Activated T-helper 1 cell treated with anti-CD3 and anti-CD28 coated beads, Interleukin-2, amount 50 U/mL, for 16 hours (primary cell): Measurements from ENCODE around the gene GAS1.

Source experiments
- DNase-seq, 2 donors: peaks; one replicate each; pipeline ENCODE4 v3.0.0-alpha.2; 2020; ENCODE audit warnings: low read depth in 1 of 2, low spot score in 1 of 2

The GAS1 gene

DNA sequence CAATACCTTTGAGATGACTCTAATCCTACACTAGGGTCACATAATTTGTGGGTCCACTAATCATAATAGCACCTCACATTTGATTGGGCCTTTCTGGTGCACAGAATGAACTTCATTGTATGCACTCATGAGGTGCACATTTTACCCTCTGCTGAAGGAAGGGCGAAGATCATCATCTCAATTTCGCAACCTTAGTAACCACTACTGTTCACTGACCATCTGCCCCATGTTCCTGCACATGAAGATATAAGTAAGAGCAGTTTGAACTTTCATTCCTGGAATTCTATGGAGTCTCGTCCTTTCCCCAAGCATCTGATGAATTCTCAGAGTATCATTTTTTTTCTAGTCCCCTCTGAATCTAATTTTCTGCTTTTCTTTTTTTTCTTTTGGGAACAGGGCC, 21.2 kb downstream of the GAS1 start:
- no peak for DNase-seq

DNA sequence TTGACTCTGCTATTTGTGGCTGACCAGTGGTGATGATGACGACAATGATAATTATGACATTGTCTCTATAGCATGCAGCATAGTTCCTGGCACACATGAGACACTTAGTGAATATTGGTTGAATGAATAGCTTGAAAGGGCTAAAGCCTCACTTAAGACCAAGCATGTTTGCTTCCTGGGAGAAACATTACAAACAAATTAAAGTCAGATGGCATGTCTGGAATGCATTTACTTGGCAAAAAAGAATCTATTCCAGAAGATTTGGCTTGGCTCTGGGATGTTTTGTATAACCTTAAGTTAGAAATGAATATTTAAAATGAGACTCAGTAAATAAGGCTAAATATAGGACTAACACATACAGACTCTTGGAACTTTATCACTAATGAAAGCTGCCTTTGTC, 21.6 kb downstream of the GAS1 start:
- no peak for DNase-seq

DNA sequence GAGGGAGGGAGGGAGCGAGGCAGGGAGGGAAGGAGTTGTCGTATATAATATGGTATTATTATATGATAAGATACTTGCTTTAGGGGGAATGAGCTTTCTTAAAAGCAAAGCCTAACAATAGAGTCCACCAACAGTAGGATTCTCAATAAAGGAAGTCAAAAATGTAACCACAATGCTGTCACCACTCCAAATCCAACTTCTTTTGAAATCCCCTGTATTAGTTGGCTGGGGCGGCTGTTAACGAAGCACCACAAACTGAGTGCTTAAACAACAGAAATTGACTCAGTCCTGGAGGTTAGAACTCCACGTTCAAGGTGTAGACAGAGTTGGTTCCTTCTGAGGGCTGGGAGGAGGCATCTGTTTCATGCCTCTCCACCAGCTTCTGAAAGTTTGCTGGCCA, 23.1 kb downstream of the GAS1 start:
- no peak for DNase-seq

DNA sequence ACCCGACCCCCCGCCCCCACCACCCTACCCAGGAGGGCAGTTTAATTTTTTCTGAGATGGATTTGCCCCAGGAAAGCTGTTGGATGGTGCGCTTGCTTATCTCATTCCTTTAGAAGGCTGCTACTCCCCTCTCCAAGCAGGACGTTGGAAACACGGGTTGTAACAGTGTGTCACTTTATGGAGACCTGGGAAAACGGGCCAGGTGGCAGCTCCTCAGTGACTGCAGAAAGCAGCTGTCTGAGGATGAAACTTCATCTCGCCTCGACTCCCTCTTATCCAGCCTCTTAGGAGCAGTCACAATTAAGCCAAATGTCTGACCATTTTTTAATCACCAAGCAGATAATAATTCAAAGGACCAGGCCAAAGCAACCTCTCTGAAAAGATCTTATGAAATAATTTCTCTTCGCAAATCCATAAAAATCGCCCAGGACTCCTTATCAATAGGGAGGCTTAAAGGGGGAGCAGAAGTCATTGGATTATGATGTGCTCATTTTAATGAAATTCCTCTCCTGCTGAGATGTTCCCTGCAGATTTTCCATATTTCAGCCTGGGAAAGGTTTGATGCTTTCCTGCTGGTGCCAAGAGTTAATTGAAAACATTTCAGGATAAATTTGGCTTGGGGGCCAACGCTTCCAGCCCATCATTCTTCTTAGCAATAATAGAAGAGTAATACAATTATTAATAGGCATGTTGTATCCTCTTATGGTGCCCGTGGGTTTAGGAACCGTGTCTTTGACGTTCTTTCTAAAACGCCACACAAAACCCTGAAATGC, 26.0 kb downstream of the GAS1 start:
- DNase-seq = no peak

DNA sequence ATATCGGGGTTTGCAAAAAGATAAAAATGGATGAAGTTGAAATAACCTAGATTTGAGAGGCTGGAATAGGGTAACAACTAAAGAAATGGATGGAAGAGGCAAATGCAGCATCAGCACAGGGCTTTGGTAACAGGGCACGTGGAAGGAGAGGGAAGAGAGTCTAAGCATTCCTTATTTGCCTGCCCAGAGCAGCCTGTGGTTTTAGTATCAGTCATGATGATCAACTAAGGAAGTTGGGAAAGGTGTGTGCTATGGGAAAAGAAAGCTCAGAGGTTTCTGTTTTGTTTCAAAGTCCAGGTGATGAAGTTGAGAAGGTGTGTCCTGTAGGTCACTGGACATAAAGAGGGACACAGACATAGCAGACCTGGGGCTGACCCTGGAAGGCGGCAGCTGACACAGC, 28.8 kb downstream of the GAS1 start:
- no peak for DNase-seq

DNA sequence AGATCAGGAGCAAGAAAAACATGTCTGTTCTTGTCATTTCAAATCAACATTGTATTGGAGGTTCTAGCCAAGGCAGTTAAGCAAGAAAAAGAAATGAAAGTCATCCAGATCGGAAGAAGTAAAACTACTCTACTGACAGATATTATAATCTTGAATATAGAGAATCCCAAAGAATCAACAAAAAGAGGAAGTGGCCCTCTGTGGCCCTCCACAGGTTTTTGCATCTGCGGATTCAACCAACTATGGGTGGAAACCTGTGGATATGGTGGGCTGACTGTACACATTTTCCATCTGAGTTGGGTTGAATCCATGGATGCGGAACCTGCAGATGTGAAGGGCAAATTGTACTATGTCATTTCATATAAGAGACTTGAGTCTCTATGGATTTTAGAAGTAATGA, 35.1 kb downstream of the GAS1 start:
- DNase-seq = no peak

DNA sequence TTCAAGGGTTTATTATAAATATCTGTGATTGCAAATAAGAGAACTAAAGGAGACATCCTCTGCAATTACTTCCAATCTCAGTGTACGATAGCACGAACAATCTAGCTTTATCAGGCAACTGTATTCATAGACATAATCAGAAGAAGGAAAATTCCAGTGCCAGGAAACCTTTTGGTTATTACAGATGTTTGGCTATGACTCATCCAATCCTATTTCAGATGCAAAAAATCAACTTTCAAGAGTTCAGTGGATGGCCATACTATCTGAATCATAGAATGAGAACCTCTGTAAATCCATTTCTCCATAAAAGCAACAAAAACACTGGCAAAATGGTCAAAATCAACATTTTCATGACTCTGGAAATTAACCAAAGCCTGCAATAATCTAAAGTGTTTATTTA, 37.9 kb downstream of the GAS1 start:
- DNase-seq = no peak

DNA sequence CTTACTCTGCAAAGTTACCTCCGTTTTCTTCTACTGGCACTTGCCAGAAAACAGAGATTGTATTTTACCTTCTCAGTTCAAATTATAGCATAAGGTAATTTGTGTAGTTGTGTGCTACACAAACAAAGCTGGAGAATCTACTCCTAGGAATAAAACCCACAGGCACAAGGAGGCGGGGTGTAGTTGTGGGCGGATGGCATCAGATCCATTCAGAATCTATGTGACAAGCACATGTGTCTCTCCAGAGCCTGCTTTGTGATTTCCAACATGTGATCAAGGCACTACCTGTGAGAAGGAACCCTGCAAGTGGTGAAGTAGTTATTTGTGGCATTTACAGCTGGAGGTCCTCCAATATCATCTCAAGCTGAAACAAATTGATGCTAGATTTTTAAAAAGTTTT, 39.0 kb downstream of the GAS1 start:
- DNase-seq = no peak

DNA sequence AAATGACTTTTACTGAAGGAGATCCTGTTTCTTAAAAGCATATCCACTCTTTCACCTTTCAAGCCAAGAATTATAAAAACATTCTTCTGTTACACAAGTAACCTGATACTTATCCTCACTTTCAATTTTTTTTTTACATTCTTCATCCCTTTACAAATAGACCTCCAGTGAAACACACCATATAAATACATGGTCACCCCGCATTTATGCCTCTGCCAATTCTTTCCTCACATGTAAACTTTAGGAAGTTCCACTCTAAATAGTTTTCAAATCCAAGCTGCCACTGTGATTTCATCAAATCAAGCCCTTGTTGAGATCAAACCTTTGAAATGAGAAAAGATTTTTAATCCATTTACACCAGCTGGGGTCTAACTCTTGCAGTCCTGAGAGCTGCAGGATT, 40.0 kb downstream of the GAS1 start:
- DNase-seq = no peak

DNA sequence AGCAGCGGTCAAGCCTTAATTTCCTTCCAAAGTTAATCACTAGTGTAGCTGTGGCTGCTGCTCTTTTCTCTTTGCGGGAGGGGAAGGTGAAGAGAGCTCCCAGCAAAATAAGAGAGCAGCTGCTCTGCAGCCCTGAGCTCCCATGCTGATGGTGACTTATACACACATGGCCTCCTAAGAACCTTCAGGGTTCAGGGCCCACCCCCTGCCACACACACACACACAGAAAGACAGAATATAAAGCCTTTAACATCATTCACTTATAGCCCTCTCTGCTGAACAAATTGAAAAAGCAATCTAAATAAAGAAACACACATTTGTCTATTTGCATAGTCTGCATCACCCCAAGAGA, 43.6 kb downstream of the GAS1 start:
- DNase-seq = no peak

DNA sequence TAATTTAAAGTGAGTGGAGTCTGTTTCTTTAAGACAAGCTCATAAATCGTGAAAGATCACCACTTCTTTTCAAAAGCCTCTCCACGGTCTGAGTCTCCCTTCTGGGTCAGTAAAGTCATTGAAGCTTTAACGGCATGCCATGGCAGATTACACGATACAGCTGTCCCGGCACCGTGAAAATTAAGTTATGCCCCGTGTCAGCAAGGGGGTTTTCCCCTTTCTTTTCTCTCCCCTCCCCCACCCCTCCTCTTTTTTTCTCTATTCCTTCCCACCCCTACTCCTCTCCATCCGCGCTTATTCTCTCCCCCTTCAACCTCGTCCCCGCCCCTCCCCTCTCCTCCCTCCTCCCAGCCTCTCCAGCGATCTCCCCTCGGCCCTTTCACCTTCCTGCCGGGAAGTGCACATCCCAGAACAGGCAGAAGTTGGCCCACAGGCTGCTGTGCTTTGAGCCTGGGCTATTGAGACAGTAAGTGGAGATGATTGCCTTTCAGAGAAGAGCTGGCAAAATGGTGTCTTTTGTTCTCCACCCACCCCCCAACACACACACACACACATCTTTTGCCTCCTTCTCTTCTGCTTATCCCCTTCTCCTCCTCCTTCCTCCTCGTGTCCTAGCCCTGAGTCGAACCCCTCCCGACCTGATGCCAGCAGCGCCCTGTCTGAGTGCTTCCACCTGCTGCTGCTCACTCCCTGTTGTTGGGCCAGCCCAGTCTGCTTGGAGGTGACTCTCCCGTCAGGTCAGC, 44.1 kb downstream of the GAS1 start:
- DNase-seq = no peak

DNA sequence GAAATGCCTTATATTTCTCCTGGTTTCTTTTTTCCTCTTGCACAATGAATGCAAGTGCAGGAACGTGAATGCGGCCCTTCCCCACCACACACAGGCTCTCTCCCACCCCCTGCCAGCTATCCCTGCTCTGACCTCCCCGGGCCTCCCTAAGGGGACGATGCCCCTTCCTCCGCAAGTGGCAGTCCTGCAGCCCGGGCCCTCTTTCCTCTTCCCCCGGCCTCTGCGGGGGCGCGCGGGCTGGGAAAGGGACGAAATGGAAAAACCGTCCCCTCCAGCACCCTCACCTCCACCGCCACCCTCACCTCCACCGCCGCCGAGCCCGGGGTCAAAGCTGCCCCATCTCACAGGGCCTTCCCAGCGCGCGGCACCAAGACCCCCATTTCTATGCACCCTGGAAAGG, 44.7 kb downstream of the GAS1 start:
- DNase-seq = no peak

DNA sequence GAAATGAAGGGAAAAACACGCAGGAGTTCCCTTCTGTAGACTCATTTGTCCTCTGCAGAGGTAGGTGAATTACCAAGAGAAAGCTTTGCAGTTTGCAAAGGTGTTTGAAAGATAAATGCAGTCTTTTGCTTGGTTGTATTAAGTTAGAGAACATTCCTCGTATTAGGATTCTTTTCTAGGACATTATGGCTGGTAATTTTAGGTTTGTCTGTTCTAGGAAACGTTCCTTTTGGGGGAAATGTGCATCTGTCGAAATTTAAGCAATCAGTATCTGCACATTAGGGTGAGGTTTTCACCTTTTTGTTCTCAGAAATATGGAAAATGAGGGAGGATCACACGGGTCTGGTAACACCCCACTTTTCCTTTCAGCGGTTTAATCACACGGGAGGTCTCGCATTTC, 45.1 kb downstream of the GAS1 start:
- DNase-seq = no peak

DNA sequence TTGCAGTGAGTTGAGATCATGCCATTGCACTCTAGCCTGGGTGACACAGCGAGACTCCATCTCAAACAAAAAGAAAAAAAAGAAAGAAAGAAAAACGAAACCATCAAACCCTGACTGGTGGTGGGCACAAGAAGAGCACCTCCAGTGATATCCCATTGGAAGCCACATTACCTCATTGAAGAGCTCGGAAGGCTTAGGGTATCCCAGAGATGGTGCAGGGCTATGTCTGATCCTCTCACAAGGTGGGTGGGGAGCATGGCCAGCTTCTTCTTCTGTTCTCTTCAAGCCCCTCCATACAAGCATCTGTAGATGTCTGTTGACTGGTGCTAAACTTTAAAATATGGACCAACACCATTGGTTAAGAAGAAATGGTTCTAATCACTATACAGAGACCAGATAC, 45.8 kb downstream of the GAS1 start:
- no peak for DNase-seq
